ENCODE measurements around the gene DBF4B. TPM values are rescaled to one million over a fixed set of nuclear protein-coding genes. Genes with fewer than 3 reads are reported as not detected.

Gene DBF4B
- total RNA-seq, 1 experiment from 2014 or later: 24.7 TPM

DNA sequence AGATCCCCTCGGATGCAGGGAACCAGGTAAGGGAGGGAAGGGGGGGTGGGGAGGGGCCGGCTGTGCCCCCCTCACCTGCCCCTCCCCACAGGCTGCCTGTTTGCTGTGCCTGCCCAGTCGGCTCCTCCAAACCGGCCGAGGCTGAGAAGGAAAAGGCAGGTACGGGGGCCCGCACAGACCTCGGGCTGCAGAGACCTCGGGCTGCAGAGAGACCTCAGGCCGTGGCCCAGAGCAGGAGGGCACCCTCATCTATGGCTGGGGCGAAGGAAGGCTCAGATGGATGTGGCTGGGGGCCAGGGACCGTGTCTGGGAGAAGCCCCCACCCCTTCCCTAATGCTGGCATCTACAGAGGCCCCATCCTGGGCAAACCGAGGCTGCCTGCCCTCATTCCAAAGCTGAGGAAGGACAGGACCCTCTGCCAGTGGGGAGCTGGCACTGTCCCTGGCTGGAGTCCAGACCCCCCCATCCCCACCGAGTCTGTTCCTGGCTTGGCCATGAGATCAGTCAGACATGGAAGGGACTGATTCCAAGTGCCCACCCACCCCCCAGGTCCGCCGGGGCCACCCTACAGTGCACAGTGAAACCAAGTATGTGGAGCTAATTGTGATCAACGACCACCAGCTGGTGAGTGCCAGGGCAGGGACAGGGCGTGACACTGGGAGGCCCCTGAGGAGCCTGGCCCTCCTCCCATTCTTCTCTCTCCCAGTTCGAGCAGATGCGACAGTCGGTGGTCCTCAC, 64.0 kb downstream of the DBF4B start:
- no peak for TF ChIP-seq CTCF (conservative IDR thresholded peaks at IDR 0.05)
- Histone ChIP-seq H4K5ac (ENCODE audit: insufficient read length, low read depth, low read length) (no peak overlapping the region), H4K8ac (replicated peaks; ENCODE audit: insufficient read length, low read depth, low read length) (no peak overlapping the region), H3K79me2 (ENCODE audit: insufficient read depth, low read length) (no peaks in the 10 kb centered on the region), H3K27ac (ENCODE audit: insufficient read length, low read depth, low read length) (no peak overlapping the region), H2AFZ (ENCODE audit: low read length) (no peak overlapping the region), H3K23me2 (ENCODE audit: insufficient read length, low read depth, low read length, poor library complexity, severe bottlenecking) (peaks cover 10% of the 10 kb centered on the region), H3K56ac (ENCODE audit: insufficient read length, low read depth, low read length) (no peak overlapping the region), H3K23ac (ENCODE audit: insufficient read length, low read depth, low read length) (no peak overlapping the region), H4K20me1 (ENCODE audit: control insufficient read depth, insufficient read depth, insufficient read length) (no peaks in the 10 kb centered on the region), H3K4me2 (ENCODE audit: insufficient read depth, insufficient read length, low read length) (no peak overlapping the region), H3K27me3 (ENCODE audit: insufficient read depth, low read length) (peaks cover 4% of the 10 kb centered on the region; the same call in 1 of the 2 replicates), H3K4me1 (ENCODE audit: insufficient read depth, low read length) (no peaks in the 10 kb centered on the region), H2AK5ac (ENCODE audit: insufficient read length, low read length) (no peak overlapping the region), H3T11ph (ENCODE audit: low read length) (no peak overlapping the region), H3K9me3 (ENCODE audit: control insufficient read depth, low read depth, low read length) (no peaks in the 10 kb centered on the region), H2BK12ac (ENCODE audit: insufficient read length, low read depth, low read length) (no peak overlapping the region), H2BK5ac (ENCODE audit: insufficient read length, low read length) (no peak overlapping the region), H3K9ac (ENCODE audit: extremely low read depth, insufficient read length, low read length) (no peak overlapping the region), H3K4ac (ENCODE audit: low read depth, low read length) (no peak overlapping the region), H2BK20ac (ENCODE audit: low read depth, low read length, poor library complexity, severe bottlenecking) (no peak overlapping the region), H3K79me1 (ENCODE audit: insufficient read depth, low read depth, low read length, poor library complexity, severe bottlenecking) (no peaks in the 10 kb centered on the region), H2BK15ac (ENCODE audit: low read depth, low read length) (no peak overlapping the region), H3K14ac (ENCODE audit: insufficient read depth, low read length) (no peak overlapping the region; the same call in 1 of the 2 replicates), H3K18ac (ENCODE audit: insufficient read length, low read depth, low read length) (no peak overlapping the region), H4K91ac (ENCODE audit: insufficient read length, low read depth, low read length) (no peak overlapping the region), H2BK120ac (ENCODE audit: low read depth, low read length, poor library complexity, severe bottlenecking) (no peak overlapping the region)
- no peaks in the 10 kb centered on the region for H3K36me3 Mint-ChIP-seq (ENCODE audit: insufficient read depth in 1 of 3, low read depth in 3 of 3)
- no CpG with 5 or more reads among the region's 21 CpGs for WGBS (ENCODE audit: extremely low coverage, insufficient read length, low lambda C conversion rate)
- peaks cover 37% of the 10 kb centered on the region for H3K27me3 Mint-ChIP-seq (ENCODE audit: low read depth)
- DNase-seq: no peak
- no peaks in the 10 kb centered on the region for H3K9me3 Mint-ChIP-seq
- no peak overlapping the region for H3K27ac Mint-ChIP-seq
- H3K4me3 Mint-ChIP-seq: no peak overlapping the region
- peaks cover 12 to 20% of the 10 kb centered on the region in 2 experiments for H3K4me1 Mint-ChIP-seq

All from H9 (cell line).